GM12872 (cell line): ENCODE data around the gene IAPP.

Source experiments
- CTCF ChIP-seq: IDR thresholded peaks from 3 replicates; pipeline ENCODE4 v1.5.1; 2011; ENCODE audit warnings: low read depth, mild to moderate bottlenecking, low read length, moderate library complexity; ENCODE audit not compliant: insufficient read depth

IAPP gene

GRCh38 chr12:21350975-21351374 is 21.7 kb upstream of the IAPP start:
- TF ChIP-seq CTCF, result no peak

GRCh38 chr12:21353487-21353886 is 19.2 kb upstream of the IAPP start:
- no peak for TF ChIP-seq CTCF

- no peak for TF ChIP-seq CTCF
Observed at GRCh38 chr12:21353948-21354347, 18.8 kb upstream of the IAPP start.

GRCh38 chr12:21354641-21355040 is 18.1 kb upstream of the IAPP start:
- TF ChIP-seq CTCF, result no peak

GRCh38 chr12:21369141-21369980 is 3.3 kb upstream of the IAPP start:
- TF ChIP-seq CTCF, result no peak

GRCh38 chr12:21370845-21371449 is 1.8 kb upstream of the IAPP start:
- TF ChIP-seq CTCF, result no peak

GRCh38 chr12:21379218-21379617 is 6.5 kb downstream of the IAPP start:
- TF ChIP-seq CTCF, result no peak
